Activated T-helper 9 cell treated with anti-CD3 and anti-CD28 coated beads, Interleukin-2, amount 50 U/mL, for 16 hours (primary cell): Measurements from ENCODE around the gene C9orf85.

Experiments
- DNase-seq: peaks from one replicate; pipeline ENCODE4 v3.0.0-alpha.2; 2020; ENCODE audit warnings: low read depth

The C9orf85 gene

DNA sequence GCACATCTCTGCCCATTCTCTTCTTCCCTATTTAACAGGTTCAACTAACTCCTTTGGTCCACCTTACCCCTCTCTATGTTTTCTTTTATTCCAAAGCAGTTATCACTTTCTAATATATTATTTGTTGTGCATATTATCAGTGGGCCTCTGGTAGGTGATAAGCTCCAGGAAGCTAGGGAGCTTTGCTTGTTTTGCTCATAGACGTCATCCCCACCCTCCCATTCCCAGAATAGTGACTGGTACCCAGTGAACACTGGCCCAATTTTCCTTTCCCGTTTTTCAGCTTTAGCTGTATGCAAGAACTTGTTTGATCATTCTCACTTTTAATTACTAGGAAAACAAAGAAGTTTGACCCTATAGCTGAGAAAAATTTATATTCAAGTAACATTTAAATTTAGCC lies 7.4 kb upstream of the C9orf85 start:
- no peak for DNase-seq

DNA sequence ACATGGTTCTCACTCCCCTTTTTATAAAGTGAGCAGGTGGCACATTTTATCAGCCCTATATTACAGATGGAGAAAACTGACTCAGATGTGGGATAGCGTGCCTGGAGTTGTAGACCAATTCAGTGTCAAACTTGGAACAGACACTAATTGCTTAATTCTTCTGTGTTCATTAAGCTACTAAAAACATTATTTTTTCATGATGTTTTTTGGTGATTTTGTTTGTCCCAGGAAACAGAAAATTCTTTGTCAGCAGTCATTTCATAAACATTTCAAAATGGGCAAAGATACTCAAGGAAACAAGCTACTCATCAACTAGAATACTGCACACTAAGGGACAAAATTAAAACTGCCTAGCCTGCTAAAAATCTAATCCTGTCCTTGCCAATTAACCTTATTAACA lies 2.6 kb upstream of the C9orf85 start:
- DNase-seq, result no peak

DNA sequence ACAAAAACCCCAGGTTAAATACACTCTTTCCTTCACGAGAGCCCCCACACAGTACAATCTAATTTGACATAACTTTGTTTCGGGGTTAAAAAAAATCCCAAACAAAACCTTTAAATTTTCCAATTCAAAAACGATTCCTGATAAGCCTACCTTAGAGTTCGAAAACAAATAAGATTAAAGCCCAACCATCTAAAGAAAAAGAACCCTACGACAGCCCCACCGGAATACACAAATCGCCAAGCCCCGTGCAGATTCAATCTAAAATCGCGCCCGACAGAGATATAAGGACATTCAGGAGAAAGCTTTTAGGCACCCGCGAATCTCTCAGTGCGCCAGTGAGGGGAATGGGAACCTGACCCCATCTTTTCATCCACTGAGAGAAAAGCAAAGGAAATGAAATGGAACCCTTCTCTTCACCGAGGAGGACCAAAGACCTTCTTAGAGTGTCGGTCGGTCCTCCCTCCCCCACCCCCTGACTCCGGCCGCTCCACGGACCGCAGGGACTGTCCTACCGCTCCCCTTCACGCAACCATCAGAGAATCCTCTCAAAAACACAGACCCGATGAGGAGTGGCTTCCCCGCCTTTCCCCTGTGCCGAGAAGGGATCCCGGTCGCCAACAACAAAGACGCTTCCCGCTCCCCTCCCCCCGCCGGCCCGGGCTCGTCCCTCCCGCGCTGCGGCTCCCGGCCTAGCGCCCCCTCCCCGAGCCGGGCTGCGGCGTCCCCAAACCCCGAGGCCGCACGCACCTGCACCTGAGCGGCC lies 1.4 kb upstream of the C9orf85 start:
- peak; percentile 20 for DNase-seq

DNA sequence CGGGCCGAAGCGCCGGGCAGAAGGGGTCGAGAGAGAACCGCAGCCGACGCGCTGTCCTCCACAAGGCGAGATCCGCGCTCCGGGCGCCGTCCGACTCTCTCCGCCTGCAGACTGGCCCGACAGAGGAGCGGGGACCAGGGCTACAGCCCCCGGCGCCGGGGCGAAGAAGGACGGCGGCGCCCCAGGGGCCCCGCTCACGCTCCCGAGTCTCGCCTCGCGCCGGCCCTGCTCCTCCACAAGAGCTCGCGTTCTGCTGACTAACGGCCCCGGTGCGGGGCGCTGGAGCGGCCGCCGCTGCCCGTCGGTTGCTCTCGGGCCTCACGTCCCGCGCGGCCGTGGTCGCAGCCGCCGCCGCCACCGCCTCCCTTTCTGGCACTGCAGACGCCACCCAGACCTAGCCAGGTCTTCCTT lies 784 bp upstream of the C9orf85 start:
- DNase-seq, result no peak

GRCh38 chr9:71911908-71912335 lies 483 bp downstream of the C9orf85 start:
- DNase-seq, result no peak

DNA sequence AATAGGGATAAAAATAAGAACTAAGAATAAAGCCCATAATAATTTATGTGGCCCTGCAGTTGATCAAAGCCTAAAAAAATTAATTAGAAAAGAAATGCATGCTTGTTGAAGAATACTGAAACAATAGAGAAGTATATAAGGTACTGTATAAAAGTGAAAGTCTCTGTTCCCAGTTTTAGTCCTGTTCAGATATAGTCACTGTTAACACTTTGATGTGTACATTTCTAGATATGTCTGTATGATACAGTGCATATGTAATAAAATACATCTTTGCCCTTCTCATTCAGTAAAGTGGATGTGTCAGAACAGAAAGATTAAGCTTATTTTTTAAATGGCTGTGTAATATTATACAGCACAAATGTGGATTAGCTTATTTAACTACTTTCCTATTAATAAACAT lies 4.1 kb downstream of the C9orf85 start:
- no peak for DNase-seq

DNA sequence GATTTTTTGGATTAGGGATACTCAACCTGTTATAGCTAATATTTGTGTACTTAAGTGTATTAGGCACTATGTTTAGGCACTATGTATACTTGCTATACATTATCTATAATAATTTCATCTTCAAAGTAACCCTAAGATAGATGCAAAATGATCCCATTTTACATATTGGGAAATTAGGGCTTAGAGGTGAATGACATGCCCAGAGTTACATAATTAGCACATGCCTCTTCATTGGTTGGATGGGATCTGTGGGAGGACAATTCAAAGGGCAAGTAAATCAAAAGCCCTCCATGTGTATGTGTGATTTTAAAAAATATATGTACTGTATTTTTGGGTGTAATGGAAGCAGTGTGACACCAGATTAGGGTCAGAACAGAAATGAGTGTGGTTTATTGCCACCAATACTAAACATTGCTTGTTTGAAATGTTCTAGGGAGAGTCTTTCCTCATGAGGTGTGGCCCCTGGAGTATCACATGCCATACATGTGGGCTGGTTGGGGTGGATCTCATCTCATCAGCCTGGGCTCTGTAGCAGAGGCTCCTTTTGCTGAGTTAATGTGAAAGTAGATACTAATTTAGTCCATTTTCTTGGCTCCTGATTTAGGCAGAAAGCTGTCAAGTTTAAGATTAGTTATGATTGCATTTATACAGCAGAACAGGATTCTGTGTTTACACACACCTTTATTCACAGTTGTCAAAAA lies 5.5 kb downstream of the C9orf85 start:
- no peak for DNase-seq

GRCh38 chr9:71918419-71918818 lies 7.0 kb downstream of the C9orf85 start:
- no peak for DNase-seq

DNA sequence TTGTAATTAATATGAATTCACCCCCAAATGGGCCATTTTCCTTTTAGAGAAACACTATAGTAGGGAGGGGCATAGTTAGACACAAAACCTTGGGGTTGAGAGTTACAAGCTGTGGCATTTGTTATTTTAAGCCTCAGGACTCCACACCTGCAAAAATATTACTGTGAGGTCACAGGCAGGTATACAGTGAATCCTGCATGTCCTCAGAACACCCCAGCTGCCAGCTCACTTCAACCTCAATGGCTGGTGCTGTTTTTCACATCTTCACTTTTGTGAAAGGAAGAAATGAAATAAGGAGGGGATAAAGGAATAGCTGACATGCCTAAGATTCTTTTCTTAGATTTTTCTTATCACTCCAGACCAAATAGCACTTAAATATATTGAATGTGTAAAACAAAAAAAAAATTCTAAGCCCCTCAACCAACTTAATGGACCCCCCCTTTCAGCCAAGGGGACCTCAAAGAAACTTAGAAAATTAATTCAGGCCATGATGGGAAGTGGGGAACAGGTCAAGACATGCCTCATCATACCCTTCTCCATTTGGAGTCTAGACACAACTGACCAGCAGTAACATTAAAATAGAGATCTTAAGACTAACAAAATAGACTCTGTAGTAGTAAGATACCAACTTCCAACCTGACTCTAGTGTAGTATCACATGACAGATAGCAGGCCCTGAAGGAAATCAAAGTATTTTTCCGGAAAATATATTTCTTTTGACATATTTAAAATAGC lies 9.2 kb downstream of the C9orf85 start:
- no peak for DNase-seq

DNA sequence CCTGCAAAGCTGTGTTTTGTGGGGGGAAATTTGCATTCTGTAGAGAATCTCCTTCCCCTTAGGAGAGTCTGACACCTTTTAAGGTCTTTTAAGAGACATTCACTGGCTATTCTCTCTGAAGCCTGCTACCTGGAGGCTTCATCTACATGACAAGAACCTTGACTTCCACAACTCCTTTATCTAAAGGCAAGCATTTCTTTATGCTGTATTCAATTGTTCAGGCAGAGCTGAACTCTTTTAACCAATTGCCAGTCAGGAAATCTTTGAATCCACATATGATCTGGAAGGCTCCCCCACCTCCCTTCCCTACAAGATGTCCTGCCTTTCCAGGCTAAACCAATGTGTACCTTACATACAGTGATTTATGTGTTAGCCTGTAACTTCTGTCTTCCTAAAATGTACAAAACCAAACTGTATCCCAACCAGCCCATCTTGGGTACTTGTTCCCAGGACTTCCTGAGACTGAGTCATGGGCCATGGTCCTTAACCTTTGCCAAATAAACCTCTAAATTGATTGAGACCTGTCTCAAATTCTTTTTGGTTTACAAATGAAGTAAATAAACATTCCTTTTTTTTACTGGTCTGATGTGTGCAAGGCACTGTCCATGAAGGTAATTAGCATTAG lies 9.9 kb downstream of the C9orf85 start:
- no peak for DNase-seq

DNA sequence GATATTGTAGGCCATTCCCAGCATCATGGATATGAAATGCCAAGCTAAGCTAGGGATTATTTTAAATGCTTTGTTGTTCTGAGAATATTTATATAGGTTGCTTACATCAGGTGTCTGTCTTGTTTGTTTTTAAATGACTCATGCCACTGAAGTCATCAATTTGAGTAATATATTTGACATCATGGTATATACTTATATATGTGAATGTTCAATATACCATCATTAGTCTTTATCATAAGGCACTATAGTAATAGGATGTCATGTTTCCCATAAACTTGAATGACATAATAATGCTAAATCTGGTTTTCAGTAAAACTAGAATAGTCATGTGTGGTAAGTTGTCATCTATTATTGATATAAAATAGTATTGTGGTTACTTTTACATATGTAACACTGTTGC lies 13.1 kb downstream of the C9orf85 start:
- no peak for DNase-seq

DNA sequence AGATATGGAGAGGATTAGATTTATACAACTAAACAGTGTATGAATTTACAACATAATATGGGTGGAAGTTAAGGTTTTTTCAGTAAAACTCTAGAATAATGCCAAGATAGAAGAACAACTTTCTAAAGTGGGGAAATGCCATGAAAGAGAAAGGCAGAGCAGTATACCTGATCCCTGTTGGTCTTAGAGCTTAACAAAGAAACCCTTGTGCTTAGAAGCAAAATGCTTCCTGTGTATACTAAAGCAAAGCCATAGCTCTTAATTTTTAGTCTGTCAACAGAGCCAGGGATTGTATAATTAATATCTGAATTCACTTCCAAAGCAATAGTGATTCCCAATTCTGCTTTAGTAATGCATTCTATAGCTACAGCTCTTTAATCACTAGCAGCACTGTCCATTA lies 14.4 kb downstream of the C9orf85 start:
- DNase-seq, result no peak

DNA sequence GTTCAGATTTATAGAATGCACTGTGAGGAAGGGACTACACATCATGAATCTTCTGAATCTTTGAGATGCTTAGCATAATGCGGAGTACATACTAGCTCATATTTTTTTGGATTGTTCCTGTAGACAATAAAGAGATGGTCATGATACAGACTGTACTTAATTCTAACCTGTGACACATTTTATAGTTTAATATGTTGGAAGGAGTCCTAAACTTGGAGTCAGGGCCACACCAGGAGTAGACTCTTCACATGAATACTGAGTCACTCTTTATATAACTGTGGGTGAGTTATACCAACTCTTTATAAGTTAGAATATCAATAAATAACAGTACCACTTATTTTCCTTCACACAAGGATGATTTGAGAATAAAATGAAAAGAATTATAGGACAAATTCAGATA lies 16.9 kb downstream of the C9orf85 start:
- no peak for DNase-seq

DNA sequence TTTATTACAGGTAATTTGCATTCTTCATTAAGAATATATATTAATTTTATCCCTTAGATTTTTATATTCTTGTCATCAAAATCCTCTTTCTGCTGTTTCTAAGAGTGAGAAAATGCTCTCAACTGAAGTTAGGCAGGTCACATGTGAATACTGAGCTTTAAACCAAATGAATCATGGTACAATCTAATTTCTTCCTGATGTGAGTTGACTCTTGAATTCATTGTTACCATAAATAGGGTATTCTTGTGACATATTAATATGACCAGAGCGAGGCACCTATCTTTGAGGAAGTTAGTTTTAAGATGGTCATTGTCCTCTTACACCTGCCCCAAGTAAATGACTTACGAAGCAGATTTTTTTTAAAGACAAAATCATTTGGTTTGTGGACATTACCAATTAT lies 17.4 kb downstream of the C9orf85 start:
- no peak for DNase-seq

DNA sequence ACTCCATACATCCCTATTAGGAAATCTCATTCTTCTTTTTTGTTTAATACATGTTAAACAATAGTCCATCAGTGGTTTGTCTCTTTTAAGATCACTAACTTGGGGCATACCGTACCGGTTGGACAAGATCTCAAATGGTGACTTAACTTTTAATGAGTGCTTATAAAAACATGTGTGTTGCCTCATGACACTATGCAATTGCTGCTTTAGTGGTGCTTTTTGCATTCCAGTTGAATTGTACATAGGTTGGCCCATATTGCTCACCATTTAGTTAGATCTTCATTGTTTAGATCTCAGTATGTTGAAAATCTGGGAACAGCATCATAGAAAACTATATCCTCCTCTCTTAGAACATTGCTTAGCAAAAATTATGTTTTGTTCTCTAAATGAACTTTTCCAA lies 17.8 kb downstream of the C9orf85 start:
- DNase-seq, result no peak

DNA sequence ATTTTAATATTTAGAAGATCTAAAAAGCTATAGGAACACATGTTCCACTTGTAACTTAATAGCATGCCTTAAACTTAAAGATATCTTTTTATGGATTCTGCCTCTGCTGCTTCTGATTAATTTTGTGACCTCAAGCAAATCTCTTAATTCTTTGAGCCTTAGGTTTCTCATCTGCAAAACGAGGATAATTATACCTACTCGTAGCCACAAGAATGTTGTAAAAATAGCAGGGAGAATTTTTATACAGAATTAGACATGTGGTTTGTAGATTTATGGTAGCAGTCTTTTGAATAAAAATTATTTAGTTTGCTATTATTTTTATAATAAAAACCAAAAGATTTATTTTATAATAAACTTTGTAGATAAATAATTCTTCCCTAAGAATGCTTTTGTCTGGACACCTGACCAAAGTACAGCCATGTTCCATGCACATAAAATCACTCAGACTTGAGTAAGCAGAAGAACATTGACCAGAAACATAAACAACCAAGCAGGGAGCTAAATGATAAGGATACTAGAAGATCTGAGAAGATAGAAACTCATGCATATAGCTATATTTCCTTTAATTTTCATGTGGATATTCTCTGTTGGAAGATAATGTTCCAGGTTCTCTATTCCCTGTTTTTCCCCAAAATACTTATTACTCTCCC lies 18.5 kb downstream of the C9orf85 start:
- no peak for DNase-seq

- no peak for DNase-seq
These were observed 19.7 kb downstream of the C9orf85 start for GRCh38 chr9:71931166-71931565.

GRCh38 chr9:71936066-71936465 lies 24.6 kb downstream of the C9orf85 start:
- no peak for DNase-seq

DNA sequence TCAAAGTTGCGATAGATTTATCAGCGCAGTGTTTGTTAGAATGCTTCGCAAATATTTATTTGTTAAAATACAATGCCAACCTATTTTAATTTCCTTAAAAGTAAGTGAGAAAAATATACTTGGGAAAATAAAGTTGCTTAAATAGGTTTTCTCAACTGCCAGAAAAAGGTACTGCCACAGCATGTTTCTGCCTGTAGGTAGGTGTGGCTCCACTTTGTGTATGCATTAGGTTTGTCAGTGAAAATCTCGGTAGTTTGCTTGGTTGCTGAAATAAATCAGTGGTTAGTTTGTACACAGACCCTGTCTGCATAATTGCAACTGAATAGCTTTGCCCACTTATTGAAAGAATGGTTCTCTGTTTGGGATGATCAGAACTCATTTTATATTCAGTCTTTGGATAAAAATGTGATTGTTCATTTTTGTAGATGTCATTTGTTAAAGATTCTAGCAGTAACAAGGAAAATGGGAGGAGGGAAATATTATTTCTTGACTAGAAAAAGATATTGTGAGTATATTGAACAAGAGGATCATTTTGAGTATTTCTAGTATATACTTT lies 25.7 kb downstream of the C9orf85 start:
- DNase-seq, result no peak

DNA sequence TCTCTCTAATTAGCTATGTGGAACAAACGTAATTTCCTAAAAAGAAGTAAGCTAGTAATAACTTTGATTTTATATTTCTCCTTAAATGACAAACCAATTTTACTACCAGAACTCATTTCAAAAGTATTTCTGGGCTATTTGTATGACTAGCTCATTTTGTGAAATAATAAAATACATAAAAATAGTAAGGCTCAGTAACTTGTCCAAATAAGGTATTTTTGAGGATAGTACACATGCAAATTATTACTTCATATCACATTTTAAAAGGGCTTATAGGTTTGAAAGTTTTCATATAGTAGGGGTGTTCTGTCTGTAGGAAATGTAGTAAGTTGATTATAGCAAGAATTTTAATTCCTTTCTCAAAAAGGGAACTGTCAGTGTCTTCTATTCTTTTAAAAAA lies 26.5 kb downstream of the C9orf85 start:
- no peak for DNase-seq

DNA sequence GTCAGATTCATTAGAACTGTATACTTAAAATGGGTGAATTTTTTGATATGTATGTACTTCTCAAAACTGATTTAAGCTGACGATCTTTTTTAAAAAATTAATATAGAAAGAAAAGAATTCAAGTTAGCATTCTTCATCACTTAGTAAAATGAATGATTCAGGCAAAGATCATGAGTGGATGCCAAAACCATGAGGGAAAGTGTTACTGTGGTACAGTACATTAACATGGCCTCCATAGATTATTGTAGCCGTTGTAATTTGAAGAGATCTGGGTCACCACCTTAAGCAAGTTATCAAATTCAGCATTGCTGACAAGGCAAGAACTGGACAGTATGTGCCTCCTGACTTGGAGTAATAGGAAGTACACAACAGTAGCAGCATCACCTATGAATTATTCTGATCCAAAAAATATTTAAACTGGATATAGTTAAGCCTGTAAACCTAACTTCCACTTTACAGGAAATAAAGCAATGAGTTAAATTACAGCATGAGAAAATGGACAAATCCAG lies 29.7 kb downstream of the C9orf85 start:
- no peak for DNase-seq
